ENCODE measurements around the gene NFATC2.

DNA sequence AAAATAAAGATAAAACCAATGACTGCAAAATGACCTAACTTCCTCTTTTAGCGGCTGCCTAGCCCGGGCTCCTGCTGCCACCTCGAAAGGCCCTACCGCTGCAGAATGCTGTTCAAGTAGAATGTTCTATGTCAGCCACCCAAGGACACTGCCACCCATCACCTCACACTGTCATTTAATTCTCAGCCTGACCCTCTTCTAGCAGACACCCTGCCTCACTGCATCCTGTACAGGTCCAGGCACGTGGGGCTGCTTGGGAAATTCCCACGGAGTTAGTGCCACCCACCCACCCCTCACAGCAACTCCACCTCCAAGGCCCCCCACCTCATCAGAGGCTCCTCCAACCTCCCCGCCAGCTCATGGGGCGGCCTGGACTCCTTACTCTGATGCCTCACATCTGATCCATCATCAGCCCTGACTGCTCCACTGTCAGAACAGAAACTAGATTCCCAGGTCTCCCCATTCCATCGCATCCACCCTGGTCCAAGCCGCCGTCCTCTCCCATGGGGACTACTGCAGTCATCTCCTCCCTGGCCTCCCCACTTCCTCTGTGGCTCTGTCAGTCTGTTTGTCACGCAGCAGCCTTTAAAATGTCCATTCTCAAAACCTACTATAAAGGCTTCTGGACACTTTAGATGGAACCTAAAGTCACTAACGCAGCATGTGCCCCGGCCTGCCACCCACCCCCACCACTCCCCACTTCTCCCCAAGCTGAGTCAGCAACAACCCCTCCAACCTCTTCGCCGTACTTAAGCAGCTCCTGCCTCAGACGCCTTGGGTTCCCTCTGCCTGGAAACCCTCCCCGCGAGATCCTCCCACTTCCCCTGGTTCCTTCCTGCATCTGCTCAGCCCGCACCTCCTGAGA lies 17.0 kb downstream of the NFATC2 start:
- TF ChIP-seq, protein P1, sequence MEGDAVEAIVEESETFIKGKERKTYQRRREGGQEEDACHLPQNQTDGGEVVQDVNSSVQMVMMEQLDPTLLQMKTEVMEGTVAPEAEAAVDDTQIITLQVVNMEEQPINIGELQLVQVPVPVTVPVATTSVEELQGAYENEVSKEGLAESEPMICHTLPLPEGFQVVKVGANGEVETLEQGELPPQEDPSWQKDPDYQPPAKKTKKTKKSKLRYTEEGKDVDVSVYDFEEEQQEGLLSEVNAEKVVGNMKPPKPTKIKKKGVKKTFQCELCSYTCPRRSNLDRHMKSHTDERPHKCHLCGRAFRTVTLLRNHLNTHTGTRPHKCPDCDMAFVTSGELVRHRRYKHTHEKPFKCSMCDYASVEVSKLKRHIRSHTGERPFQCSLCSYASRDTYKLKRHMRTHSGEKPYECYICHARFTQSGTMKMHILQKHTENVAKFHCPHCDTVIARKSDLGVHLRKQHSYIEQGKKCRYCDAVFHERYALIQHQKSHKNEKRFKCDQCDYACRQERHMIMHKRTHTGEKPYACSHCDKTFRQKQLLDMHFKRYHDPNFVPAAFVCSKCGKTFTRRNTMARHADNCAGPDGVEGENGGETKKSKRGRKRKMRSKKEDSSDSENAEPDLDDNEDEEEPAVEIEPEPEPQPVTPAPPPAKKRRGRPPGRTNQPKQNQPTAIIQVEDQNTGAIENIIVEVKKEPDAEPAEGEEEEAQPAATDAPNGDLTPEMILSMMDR (IDR thresholded peaks at IDR 0.05; ENCODE audit: low read depth, low read length) = no peak
- no peak for TF ChIP-seq EZH2phosphoT487 (IDR thresholded peaks at IDR 0.05; ENCODE audit: low read depth)

All from OCI-LY3 (cell line).